ENCODE measurements around the gene C2orf68.

The C2orf68 gene

DNA sequence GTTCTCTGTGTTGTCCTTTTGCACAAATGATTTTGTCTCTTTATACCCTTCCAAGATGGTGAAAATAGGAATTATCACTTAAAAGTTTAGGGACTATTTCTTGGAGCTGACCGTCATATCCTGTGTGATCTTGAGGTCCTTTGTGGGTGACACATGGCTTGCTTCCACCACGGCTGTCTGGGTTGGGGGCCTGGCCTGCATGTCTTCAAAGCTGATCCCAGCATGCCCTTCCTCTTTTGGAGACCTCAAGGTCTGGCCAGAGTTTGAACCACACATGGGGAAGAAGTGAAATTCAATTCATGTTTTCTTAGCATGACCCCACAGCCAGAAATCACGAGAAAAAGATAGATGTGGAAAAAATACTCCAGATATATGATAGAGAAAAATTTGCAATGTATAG is 42.1 kb upstream of the C2orf68 start:
- TF ChIP-seq, protein P1, sequence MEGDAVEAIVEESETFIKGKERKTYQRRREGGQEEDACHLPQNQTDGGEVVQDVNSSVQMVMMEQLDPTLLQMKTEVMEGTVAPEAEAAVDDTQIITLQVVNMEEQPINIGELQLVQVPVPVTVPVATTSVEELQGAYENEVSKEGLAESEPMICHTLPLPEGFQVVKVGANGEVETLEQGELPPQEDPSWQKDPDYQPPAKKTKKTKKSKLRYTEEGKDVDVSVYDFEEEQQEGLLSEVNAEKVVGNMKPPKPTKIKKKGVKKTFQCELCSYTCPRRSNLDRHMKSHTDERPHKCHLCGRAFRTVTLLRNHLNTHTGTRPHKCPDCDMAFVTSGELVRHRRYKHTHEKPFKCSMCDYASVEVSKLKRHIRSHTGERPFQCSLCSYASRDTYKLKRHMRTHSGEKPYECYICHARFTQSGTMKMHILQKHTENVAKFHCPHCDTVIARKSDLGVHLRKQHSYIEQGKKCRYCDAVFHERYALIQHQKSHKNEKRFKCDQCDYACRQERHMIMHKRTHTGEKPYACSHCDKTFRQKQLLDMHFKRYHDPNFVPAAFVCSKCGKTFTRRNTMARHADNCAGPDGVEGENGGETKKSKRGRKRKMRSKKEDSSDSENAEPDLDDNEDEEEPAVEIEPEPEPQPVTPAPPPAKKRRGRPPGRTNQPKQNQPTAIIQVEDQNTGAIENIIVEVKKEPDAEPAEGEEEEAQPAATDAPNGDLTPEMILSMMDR (conservative IDR thresholded peaks at IDR 0.05), result no peak
- H3K27ac ChIP-seq, result no peak overlapping the region

DNA sequence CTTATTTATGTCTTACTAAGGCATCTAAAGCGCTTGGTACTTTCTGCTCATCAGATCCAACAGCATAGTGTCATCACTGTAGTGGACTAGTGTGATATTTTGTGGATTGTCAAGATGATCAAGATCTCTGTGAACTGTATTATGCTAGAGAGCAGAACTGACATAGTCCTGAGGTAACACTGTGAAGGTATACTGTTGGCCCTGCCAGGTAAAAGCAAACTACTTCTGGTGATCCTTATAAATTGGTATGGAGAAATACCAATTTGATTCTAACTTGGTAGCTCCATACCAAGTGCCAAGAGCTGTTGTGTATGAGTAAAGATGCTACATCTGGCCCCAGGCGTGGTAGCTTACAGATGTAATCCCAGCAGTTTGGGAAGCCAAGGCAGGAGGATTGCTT is 40.2 kb upstream of the C2orf68 start:
- H3K27ac ChIP-seq, result no peak overlapping the region
- TF ChIP-seq, protein P1 (conservative IDR thresholded peaks at IDR 0.05), result no peak

DNA sequence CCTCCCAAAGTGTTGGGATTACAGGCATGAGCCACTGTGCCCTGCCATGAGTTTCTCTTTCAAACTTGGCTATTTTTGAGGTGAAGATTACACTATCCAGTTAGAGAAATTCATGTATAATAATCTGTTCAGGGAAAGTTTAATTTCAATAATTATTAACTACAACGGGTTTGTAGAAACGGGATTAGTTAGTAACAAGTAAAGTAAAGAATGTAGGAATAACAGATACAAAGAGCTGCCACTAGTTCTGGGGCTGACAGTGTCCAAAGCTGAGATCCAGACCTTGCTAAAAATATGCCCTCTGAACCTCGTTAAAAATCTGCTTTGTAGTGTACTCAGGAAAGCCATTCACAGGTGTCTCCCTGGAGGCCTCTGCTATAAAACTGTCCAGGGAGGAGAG is 39.2 kb upstream of the C2orf68 start:
- TF ChIP-seq, protein P1 (conservative IDR thresholded peaks at IDR 0.05), result no peak
- H3K27ac ChIP-seq, result peak overlapping the region; percentile 20

DNA sequence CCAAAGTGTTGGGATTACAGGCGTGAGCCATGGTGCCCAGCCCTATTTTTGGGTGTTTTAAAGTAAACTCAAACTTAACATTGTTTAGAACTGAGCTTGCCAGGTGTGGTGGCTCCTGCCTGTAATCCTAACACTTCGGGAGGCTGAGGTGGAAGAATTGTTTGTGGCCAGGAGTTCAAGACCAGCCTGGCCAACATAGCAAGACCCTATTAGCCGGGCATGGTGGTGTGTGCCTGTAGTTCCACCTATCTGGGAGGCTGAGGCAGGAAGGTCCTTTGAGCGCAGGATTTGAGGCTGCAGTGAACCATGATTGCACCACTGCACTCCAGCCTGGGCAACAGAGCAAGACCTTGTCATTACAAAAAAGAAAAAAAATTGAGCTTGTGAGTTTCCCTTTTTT is 38.6 kb upstream of the C2orf68 start:
- TF ChIP-seq, protein P1 (conservative IDR thresholded peaks at IDR 0.05), result no peak
- H3K27ac ChIP-seq, result peak overlapping the region; percentile 20

DNA sequence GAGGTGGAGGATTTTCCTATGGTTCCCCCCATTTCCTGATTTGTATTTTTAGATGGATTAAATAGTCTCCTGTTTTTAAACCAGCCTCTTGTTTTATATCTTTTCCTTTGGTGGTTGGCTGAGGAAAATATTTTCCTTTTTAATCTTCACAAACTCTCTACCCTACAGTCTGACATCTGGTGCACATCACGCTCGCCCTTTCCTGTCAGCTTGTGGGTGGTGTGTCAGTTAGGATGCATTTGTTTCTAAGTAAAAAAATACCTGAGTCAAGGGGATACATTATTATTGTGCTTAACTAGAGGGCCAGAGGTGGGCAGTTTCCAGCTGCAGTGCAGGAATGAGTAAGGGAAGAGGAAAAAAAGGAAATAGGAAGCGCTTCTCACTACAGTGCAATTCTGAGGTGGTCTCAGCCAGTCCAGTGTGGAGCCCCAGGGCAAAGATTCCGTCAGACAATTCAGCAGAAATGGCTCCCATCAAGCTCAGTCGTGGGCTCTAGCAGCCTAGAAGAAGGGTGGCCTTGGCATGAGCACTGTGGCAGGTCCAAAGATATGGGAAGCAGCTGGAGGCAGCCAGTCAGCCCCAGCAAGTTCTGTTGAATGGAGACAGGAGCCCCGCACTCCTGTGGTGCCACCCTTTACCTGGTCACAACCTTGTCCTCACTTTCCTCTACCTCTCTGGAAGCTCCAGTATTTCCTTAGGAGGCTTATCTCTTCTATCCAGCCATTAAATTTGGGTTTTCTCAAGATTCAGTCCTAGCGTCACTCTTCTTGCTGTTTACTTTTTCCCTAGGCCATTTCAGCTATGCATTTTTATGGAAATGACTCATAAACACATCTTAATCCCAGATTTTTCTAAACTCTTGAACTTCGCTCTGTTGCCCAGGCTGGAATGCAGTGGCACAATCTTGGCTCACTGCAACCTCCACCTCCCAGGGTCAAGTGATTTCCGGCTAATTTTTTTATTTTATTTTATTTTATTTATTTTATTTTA is 37.6 kb upstream of the C2orf68 start:
- TF ChIP-seq, protein P1 (conservative IDR thresholded peaks at IDR 0.05), result no peak
- H3K27ac ChIP-seq, result no peak overlapping the region

DNA sequence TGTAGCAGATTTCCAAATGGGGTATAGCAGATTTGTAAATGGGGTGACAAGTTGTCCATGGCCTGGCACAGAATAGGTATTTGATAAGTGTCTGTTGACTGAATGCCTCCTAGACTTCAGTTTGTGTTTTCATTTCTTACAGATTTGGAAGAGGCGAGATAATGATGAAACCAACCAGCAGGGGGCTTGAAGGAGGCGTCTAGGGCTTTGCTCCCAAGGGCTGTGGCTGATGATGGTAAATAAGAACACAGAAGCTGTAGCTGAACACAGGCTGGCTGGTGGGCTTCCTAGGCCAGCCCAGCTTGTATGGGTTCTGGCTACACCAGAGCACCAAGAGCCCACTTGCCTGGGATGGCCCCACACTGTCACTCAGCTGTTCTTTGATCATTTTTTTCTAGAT is 36.8 kb upstream of the C2orf68 start:
- TF ChIP-seq, protein P1 (conservative IDR thresholded peaks at IDR 0.05), result peak; percentile 70
- no peak overlapping the region for H3K27ac ChIP-seq

DNA sequence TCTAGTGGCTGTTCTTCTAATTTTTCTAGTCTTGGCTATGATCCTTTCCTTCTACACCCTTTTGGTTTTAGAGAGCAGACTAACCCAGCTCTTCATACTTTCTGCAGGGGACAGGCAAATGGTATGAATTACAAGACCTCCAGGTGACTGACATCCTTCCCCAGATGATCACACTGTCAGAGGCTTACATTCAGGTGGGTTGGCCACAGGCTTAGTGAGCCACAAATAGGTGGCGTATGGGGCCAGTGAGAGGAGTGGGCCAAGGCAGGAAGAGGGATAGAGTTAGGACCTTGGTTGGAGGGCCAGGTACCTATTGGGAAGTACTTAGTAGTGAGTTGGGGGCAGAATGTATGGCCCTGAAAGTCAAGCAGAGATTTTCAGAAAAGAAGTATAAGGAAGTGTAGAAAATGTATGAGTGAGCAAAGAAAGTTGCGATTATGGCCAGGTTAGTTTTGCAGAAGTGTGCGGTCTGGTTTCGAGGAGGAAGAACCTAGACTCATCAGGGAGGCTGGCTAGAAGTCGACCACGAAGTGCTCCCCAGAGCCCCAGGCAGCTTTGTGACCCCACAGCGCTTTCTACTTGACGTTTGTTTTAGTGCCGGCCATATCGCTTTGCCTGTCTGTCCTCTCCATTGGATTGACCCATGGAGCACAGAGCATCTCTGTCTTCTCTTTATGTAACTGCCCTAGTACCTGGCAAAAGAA is 36.1 kb upstream of the C2orf68 start:
- no peak overlapping the region for H3K27ac ChIP-seq
- TF ChIP-seq, protein P1 (conservative IDR thresholded peaks at IDR 0.05), result no peak
